ENCODE results near the gene GNA12. TPM values are rescaled to one million over a fixed set of nuclear protein-coding genes. Genes with fewer than 3 reads are reported as not detected.

Gene GNA12
- total and polyA plus RNA-seq, 10 of the 15 experiments (the other 5 are each of a cell fraction or from before 2014, with no cell fraction given) = 1.9 to 51.8 (median 12.6) TPM

DNA sequence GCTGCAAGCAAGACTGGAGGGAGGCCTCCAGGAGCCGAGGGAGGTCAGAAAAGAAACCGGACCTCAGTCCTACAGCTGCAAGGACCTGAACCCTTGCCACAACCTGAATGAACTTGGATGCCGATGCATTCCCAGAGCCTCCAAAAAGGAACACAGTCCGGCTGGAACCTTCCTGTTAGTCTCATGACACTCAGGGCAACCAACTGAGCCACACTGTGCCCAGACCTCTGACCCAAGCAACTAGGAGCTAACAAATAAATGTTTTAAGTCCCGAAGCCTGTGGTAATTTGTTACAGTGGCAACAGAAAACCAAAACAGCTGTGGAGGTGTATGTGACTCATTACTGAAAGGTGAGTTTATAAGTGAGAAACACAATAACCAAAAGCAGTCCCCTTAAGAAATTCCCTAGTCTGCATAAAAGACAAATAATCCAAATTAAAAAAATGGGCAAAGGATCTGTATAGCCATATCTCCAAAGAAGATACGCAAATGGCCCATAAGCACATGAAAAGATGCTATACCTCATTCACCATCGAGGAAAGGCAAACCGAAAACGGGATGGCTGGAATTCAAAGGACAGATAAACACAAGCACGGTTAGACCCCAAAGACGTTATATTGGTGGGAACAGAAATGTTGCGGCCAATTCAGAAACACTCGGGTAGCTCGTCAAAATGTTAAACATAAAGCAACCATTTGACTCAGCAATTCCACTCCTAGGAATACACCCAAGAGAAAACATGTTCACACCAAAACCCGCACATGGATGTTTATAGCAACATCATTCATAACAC, 24.8 kb downstream of the GNA12 start (continued):
- TF ChIP-seq ZNF274 (IDR thresholded peaks at IDR 0.05; ENCODE audit: insufficient read depth, insufficient read length) (no peak), JUNB (IDR thresholded peaks at IDR 0.05) (peak; percentile 60), ETV6 (conservative IDR thresholded peaks at IDR 0.05 in 1 of 2, IDR thresholded peaks at IDR 0.05 in 1 of 2; ENCODE audit: borderline replicate concordance in 1 of 2, low read depth in 1 of 2) (0 out of 4 replicates have a peak, but pooled peaks of 1 of the 2 experiments have one; percentile 18), SMARCA5 (IDR thresholded peaks at IDR 0.05) (no peak), MXI1 (IDR thresholded peaks at IDR 0.05; ENCODE audit: low read depth, low read length) (no peak), NR2F1 (conservative IDR thresholded peaks at IDR 0.05) (peak; percentile 96), EGR1 (IDR thresholded peaks at IDR 0.05; ENCODE audit: borderline replicate concordance in 1 of 2, low read depth in 2 of 2, low read length in 2 of 2) (no peak), MTA3 (IDR thresholded peaks at IDR 0.05; ENCODE audit: borderline replicate concordance, low read length) (no peak)
- TF ChIP-seq, protein P1, sequence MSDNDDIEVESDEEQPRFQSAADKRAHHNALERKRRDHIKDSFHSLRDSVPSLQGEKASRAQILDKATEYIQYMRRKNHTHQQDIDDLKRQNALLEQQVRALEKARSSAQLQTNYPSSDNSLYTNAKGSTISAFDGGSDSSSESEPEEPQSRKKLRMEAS (IDR thresholded peaks at IDR 0.05; ENCODE audit: low read depth, low read length) = no peak
- TF ChIP-seq, protein P2, sequence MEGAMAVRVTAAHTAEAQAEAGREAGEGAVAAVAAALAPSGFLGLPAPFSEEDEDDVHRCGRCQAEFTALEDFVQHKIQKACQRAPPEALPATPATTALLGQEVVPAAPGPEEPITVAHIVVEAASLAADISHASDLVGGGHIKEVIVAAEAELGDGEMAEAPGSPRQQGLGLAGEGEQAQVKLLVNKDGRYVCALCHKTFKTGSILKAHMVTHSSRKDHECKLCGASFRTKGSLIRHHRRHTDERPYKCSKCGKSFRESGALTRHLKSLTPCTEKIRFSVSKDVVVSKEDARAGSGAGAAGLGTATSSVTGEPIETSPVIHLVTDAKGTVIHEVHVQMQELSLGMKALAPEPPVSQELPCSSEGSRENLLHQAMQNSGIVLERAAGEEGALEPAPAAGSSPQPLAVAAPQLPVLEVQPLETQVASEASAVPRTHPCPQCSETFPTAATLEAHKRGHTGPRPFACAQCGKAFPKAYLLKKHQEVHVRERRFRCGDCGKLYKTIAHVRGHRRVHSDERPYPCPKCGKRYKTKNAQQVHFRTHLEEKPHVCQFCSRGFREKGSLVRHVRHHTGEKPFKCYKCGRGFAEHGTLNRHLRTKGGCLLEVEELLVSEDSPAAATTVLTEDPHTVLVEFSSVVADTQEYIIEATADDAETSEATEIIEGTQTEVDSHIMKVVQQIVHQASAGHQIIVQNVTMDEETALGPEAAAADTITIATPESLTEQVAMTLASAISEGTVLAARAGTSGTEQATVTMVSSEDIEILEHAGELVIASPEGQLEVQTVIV (IDR thresholded peaks at IDR 0.05; ENCODE audit: borderline replicate concordance, partially characterized antibody) = no peak
- TF ChIP-seq, protein P3, sequence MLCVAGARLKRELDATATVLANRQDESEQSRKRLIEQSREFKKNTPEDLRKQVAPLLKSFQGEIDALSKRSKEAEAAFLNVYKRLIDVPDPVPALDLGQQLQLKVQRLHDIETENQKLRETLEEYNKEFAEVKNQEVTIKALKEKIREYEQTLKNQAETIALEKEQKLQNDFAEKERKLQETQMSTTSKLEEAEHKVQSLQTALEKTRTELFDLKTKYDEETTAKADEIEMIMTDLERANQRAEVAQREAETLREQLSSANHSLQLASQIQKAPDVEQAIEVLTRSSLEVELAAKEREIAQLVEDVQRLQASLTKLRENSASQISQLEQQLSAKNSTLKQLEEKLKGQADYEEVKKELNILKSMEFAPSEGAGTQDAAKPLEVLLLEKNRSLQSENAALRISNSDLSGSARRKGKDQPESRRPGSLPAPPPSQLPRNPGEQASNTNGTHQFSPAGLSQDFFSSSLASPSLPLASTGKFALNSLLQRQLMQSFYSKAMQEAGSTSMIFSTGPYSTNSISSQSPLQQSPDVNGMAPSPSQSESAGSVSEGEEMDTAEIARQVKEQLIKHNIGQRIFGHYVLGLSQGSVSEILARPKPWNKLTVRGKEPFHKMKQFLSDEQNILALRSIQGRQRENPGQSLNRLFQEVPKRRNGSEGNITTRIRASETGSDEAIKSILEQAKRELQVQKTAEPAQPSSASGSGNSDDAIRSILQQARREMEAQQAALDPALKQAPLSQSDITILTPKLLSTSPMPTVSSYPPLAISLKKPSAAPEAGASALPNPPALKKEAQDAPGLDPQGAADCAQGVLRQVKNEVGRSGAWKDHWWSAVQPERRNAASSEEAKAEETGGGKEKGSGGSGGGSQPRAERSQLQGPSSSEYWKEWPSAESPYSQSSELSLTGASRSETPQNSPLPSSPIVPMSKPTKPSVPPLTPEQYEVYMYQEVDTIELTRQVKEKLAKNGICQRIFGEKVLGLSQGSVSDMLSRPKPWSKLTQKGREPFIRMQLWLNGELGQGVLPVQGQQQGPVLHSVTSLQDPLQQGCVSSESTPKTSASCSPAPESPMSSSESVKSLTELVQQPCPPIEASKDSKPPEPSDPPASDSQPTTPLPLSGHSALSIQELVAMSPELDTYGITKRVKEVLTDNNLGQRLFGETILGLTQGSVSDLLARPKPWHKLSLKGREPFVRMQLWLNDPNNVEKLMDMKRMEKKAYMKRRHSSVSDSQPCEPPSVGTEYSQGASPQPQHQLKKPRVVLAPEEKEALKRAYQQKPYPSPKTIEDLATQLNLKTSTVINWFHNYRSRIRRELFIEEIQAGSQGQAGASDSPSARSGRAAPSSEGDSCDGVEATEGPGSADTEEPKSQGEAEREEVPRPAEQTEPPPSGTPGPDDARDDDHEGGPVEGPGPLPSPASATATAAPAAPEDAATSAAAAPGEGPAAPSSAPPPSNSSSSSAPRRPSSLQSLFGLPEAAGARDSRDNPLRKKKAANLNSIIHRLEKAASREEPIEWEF (IDR thresholded peaks at IDR 0.05; ENCODE audit: insufficient replicate concordance, low read depth, low read length) = no peak
- TF ChIP-seq, protein P4, sequence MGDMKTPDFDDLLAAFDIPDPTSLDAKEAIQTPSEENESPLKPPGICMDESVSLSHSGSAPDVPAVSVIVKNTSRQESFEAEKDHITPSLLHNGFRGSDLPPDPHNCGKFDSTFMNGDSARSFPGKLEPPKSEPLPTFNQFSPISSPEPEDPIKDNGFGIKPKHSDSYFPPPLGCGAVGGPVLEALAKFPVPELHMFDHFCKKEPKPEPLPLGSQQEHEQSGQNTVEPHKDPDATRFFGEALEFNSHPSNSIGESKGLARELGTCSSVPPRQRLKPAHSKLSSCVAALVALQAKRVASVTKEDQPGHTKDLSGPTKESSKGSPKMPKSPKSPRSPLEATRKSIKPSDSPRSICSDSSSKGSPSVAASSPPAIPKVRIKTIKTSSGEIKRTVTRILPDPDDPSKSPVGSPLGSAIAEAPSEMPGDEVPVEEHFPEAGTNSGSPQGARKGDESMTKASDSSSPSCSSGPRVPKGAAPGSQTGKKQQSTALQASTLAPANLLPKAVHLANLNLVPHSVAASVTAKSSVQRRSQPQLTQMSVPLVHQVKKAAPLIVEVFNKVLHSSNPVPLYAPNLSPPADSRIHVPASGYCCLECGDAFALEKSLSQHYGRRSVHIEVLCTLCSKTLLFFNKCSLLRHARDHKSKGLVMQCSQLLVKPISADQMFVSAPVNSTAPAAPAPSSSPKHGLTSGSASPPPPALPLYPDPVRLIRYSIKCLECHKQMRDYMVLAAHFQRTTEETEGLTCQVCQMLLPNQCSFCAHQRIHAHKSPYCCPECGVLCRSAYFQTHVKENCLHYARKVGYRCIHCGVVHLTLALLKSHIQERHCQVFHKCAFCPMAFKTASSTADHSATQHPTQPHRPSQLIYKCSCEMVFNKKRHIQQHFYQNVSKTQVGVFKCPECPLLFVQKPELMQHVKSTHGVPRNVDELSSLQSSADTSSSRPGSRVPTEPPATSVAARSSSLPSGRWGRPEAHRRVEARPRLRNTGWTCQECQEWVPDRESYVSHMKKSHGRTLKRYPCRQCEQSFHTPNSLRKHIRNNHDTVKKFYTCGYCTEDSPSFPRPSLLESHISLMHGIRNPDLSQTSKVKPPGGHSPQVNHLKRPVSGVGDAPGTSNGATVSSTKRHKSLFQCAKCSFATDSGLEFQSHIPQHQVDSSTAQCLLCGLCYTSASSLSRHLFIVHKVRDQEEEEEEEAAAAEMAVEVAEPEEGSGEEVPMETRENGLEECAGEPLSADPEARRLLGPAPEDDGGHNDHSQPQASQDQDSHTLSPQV (IDR thresholded peaks at IDR 0.05) = no peak
